Panc1 (cell line): ENCODE results near the gene CSH1.
"Not testable (repeated sequence)": the region's sequence is repeated elsewhere in the genome, so short reads cannot be mapped to it uniquely, and the experiment has no call there.

Source experiments
- CTCF ChIP-seq: fragments of 450-650 bp; IDR thresholded peaks from 2 replicates; pipeline ENCODE4 v1.5.1; 2017; ENCODE audit warnings: mild to moderate bottlenecking
- SIN3A ChIP-seq: IDR thresholded peaks from 2 replicates; pipeline ENCODE4 v1.6.1; 2012; ENCODE audit warnings: low read depth, mild to moderate bottlenecking, low read length, moderate library complexity, borderline replicate concordance; ENCODE audit not compliant: insufficient read depth
- TF ChIP-seq, protein P1 (sequence below), 2 experiments: IDR thresholded peaks; 2 replicates each; pipeline ENCODE4 v1.6.1; 2011 to 2012; ENCODE audit warnings: low read depth in 2 of 2, control low read depth in 1 of 2, low read length in 1 of 2, mild to moderate bottlenecking in 1 of 2, moderate library complexity in 1 of 2; ENCODE audit not compliant: insufficient read depth in 1 of 2

DNA sequence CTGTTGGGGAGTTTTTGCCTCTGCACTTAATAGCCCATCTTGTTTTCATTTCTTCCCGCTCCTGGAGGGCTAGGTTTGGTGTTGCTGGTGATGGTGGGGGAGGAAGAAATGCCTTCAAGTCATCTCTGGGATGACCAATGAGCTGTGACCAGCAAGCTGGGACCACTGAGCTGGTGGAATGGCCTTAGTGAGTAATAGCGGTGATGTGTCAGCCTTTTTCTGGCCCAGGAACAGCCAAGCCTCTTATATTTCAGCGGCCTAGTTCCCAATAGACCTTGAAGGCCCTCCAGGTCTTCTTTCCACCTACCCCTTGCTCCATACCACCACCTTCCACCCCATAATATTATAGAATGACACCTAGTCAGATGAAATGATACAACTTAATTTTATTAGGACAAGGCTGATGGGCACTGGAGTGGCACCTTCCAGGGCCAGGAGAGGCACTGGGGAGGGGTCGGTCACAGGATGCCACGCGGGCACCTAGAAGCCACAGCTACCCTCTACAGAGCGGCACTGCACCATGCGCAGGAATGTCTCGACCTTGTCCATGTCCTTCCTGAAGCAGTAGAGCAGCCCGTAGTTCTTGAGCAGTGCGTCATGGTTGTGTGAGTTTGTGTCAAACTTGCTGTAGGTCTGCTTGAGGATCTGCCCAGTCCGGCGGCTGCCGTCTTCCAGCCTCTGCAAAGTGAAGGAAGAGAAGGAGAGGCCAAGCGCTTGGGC, 24.6 kb downstream of the CSH1 start:
- TF ChIP-seq CTCF, SIN3A: not testable (repeated sequence)
- TF ChIP-seq, protein P1, sequence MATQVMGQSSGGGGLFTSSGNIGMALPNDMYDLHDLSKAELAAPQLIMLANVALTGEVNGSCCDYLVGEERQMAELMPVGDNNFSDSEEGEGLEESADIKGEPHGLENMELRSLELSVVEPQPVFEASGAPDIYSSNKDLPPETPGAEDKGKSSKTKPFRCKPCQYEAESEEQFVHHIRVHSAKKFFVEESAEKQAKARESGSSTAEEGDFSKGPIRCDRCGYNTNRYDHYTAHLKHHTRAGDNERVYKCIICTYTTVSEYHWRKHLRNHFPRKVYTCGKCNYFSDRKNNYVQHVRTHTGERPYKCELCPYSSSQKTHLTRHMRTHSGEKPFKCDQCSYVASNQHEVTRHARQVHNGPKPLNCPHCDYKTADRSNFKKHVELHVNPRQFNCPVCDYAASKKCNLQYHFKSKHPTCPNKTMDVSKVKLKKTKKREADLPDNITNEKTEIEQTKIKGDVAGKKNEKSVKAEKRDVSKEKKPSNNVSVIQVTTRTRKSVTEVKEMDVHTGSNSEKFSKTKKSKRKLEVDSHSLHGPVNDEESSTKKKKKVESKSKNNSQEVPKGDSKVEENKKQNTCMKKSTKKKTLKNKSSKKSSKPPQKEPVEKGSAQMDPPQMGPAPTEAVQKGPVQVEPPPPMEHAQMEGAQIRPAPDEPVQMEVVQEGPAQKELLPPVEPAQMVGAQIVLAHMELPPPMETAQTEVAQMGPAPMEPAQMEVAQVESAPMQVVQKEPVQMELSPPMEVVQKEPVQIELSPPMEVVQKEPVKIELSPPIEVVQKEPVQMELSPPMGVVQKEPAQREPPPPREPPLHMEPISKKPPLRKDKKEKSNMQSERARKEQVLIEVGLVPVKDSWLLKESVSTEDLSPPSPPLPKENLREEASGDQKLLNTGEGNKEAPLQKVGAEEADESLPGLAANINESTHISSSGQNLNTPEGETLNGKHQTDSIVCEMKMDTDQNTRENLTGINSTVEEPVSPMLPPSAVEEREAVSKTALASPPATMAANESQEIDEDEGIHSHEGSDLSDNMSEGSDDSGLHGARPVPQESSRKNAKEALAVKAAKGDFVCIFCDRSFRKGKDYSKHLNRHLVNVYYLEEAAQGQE (IDR thresholded peaks at IDR 0.05; ENCODE audit: insufficient read depth in 1 of 2, low read depth in 2 of 2, low read length in 1 of 2): not testable (repeated sequence)
